IMR-90 (cell line): ENCODE measurements around the gene ZNF764.

Experiments
- CEBPB ChIP-seq: IDR thresholded peaks from 2 replicates; pipeline ENCODE4 v1.6.1; 2012; ENCODE audit warnings: low read depth, low read length, improper control_type of control experiment
- CTCF ChIP-seq: conservative IDR thresholded peaks from 2 replicates; pipeline ENCODE4 v1.5.1; 2012; ENCODE audit warnings: mild to moderate bottlenecking, low read depth, low read length, improper control_type of control experiment
- MAZ ChIP-seq: IDR thresholded peaks from 2 replicates; pipeline ENCODE4 v1.6.1; 2012; ENCODE audit warnings: low read depth, mild to moderate bottlenecking, low read length, improper control_type of control experiment, moderate library complexity, borderline replicate concordance
- POLR2A ChIP-seq: IDR thresholded peaks from 2 replicates; pipeline ENCODE4 v1.6.1; 2012; ENCODE audit warnings: mild to moderate bottlenecking, low read depth, low read length
- RAD21 ChIP-seq: IDR thresholded peaks from 2 replicates; pipeline ENCODE4 v1.6.1; 2012; ENCODE audit warnings: low read length, improper control_type of control experiment
- USF2 ChIP-seq: fragments of 150-350 bp; IDR thresholded peaks from 2 replicates; pipeline ENCODE4 v1.6.1; 2017; ENCODE audit warnings: mild to moderate bottlenecking, antibody characterized with exemption, low read length, low read depth

GRCh38 chr16:30548416-30549253 lies 9.5 kb downstream of the ZNF764 start:
- TF ChIP-seq CEBPB = no peak
- TF ChIP-seq RAD21 = no peak
- no peak for TF ChIP-seq CTCF
- no peak for TF ChIP-seq USF2
- no peak for TF ChIP-seq POLR2A
- TF ChIP-seq MAZ = no peak
